RPMI8226 (cell line): Measurements from ENCODE around the gene IKBKG.
"Not testable (repeated sequence)": the region's sequence is repeated elsewhere in the genome, so short reads cannot be mapped to it uniquely, and the experiment has no call there.

Source experiments
- DNase-seq: peaks from one replicate; pipeline ENCODE4 v3.0.0-alpha.2; 2015

Gene IKBKG

DNA sequence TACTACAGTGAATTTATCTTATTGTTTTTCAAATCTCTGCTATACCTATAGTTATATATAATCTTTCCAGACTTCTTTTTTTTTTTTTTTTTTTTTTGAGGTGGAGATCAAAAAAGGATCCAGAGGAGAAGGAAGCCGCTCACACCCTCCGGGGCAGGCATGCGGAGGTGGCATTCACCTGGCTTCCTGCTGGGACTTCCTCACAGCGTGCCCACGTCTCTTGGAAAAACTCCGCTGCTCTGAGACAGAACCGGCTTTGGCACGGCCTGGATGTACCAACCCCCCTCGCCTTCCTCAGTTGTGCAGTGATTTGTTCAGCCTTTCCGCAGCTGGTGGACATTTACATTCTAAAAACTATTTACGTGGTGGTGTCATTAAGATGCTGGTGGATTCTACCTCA lies 60.6 kb downstream of the IKBKG start:
- not testable (repeated sequence) for DNase-seq

DNA sequence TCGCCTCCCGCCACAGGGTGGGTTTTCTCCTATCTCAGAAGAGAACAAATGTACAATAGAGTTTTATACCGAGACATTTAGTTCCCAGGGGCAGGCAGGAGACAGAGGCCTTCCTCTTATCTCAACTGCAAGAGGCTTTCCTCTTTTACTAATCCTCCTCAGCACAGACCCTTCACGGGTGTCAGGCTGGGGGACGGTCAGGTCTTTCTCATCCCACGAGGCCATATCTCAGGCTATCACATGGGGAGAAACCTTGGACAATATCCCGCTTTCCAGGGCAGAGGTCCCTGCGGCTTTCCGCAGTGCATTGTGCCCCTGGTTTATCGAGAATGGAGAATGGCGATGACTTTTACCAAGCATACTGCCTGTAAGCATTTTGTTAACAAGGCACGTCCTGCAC lies 61.4 kb downstream of the IKBKG start:
- DNase-seq, result not testable (repeated sequence)

DNA sequence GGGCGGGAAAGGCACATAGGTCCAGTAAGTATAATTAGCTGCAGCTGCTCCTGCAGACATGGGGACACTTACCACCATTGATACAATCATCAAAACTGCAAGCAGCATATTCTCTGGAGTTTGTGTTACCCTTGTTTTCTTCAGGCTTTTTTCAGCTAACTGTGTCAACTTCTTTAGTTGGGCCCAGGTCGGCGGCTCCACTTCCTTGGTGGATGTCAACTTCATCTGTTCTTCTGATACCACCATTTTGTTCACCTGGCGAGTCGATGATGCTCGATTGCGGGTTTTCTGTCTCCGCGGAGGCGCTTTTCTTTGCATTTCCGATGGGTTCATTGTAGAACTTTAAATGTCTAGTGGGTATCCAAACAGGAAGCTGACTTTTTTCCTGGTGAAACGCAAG lies 63.7 kb downstream of the IKBKG start:
- DNase-seq, result not testable (repeated sequence)

DNA sequence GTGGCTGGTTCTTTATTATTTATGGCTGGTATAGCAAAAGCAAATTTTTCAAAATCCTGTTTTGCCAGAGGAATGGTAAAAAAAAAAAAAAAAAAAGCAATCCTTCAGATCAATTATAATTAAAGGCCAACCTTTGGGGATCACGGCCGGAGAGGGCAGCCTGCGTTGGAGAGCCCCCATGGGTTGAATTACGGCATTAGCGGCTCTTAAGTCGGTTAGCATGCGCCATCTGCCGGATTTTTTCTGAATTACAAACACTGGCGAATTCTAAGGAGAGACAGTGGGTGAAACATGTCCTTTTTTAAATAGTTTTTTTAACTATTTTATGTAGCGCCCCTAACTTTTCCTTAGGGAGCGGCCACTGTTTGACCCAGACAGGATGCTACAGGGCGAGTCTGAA lies 66.2 kb downstream of the IKBKG start:
- DNase-seq, result not testable (repeated sequence)
